Psoas muscle (tissue), 8 donors: ENCODE data around the gene CCDC69. TPM values are rescaled to one million over a fixed set of nuclear protein-coding genes. Genes with fewer than 3 reads are reported as not detected.

Source experiments
- ATAC-seq, 4 donors: fragments of 200-7000 bp; cut with Tn5 transposase; one replicate each; pipeline ENCODE4 v1.9.1; 2020; ENCODE audit warnings: moderate library complexity in 3 of 4, mild to moderate bottlenecking in 2 of 4
- DNase-seq, 2 donors: peaks; one replicate each; pipeline ENCODE4 v3.0.0-alpha.2; 2020
- H3K27ac ChIP-seq: fragments of 200-600 bp; one replicate; pipeline ENCODE4 v1.8.0; 2022
- H3K27me3 ChIP-seq, 3 donors: fragments of 200-600 bp in 1 of 3; one replicate each; pipeline versions ENCODE4 v1.6.1 to v1.8.0; 2013 to 2022; ENCODE audit warnings: low read length in 2 of 3, mild to moderate bottlenecking in 2 of 3, moderate library complexity in 1 of 3; ENCODE audit not compliant: insufficient read depth in 3 of 3
- H3K36me3 ChIP-seq, 2 donors: fragments of 200-600 bp in 1 of 2; one replicate each; pipeline versions ENCODE4 v1.6.1 to v1.8.0; 2013 to 2022; ENCODE audit warnings: low read depth in 1 of 2, mild to moderate bottlenecking in 1 of 2, moderate library complexity in 1 of 2; ENCODE audit not compliant: insufficient read depth in 1 of 2
- H3K4me1 ChIP-seq: fragments of 200-600 bp; one replicate; pipeline ENCODE4 v1.8.0; 2022
- H3K4me3 ChIP-seq: fragments of 200-600 bp; one replicate; pipeline ENCODE4 v1.8.0; 2022; ENCODE audit warnings: mild to moderate bottlenecking
- H3K9me3 ChIP-seq: fragments of 200-600 bp; one replicate; pipeline ENCODE4 v1.8.0; 2022
- CTCF ChIP-seq: fragments of 200-600 bp; IDR thresholded peaks from one replicate; pipeline ENCODE4 v1.8.0; 2022; ENCODE audit warnings: antibody characterized with exemption
- WGBS, 3 donors: extraction: QIAGEN DNeasy Blood & Tissue Kit; methylation state at CpG; one replicate each; pipeline versions ENCODE4 v1.1.6 to v1.1.7; 2013; 5-methylcytosine and 5-hydroxymethylcytosine counted together
- intact Hi-C, 2 donors: fragments of 100-400 bp; cut with DNase I; formaldehyde crosslinking; loops; one replicate each; pipeline versions ENCODE4 v1.11.0 to v1.14.2; 2022
- long read RNA-seq, 2 donors: library from polyadenylated mRNA; unstranded; transcript quantifications; one replicate each; pipeline ENCODE4 v2.0.0, GENCODE V29; 2021
- polyA plus RNA-seq, 3 donors: library from polyadenylated mRNA; stranded (reverse); fragments of 200-250 nt; gene quantifications; one replicate each; pipeline ENCODE4 v1.2.3, GENCODE V29; 2013
- total RNA-seq, 4 donors: library from RNA; stranded (reverse); fragmentation: NEBNext Ultra II Directional in 2 of 4; extraction: Animal tissue kit (Norgen Biotek cat#: 25700) in 2 of 4; gene quantifications; one replicate each; pipeline versions ENCODE4 v1.2.1 to v1.2.4, GENCODE V29; 2021 to 2023
- donor health status: healthy with polysubstance abuse.
- donor health status: DM: no; HTN: no; CAD: no; lungs with moderate emphysema.
- donor health status: Bipolar disorder and iron deficiency.
- donor health status: healthy.
- donor health status: DM: yes; HTN: yes; CAD: no.
- donor health status: DM: no; HTN: no; CAD: no.
- donor health status: DM: no; HTN: no; CAD: no.
- donor health status: DM: yes; HTN: yes; CAD: no.

The CCDC69 gene
- 10 to 100 TPM; 58.8 to 96.9 (median 65.9) TPM for total RNA-seq
- 100 to 1,000 TPM in 1 of 3 donors, 10 to 100 TPM in 2; 27.0 to 180 (median 70.7) TPM for polyA plus RNA-seq
- long read RNA-seq, donor 1, transcript CCDC69-201 (9 exons, 3,451 nt) = major isoform, 51 of 68 reads
- long read RNA-seq, donor 1, partial matches to known transcripts = 0 of 68 reads
- long read RNA-seq, donor 1, other reads (novel, unspliced or antisense) = 14 of 68 reads
- long read RNA-seq, donor 2, transcript CCDC69-201 (9 exons, 3,451 nt) = major isoform, 87 of 130 reads
- long read RNA-seq, donor 2, partial matches to known transcripts = 29 of 130 reads
- long read RNA-seq, donor 2, other reads (novel, unspliced or antisense) = 12 of 130 reads

DNA sequence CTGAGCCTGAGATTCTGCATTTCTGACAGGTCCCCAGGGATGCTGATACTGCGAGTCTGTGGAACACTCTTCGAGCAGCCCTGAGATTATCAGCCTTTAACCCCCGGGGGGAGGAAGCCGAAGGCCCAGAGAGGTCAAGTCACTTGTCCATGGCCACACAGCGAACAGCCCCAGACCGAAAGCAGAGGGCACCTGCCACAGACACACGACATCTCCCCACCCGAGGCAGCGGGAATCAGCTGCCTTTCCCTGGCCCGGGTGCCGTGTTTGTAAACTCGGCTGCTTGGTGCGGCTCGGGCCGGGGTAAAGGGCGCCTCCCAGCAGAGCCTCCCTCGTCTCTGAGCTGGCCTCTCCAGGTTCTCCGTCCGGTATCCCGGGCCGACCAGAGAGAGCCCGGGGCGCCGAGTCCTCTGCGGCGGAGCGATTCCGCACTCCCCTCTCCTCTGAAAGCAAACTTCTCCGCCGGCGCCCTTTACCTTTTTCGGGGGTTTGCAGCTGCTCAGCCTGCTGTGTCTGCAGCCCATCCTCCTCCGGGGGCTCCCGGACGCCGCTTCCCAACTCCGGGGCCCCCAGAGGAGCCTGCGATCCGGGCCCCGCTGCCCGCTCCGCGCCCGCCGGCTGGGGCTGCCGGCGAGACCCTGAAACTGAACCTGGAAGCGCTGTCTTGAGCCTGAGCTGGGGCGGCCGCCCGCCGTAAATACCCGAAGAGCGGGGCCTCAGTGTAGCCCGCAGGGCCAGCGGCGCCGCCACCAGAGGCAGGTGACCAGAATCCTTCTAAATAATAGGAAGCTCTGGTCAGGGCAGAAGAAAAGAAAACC, at the start of gene CCDC69:
Gene CCDC69 (minus strand): TSS at position 646 of the 818 bp plus-strand sequence. CDS start 122 bp downstream, at position 524.
- 0 to 1% (median 1%) methylated on average over 49 to 58 of the region's 58 CpGs for WGBS, 3 donors
- peak; percentile 81 to 89 for DNase-seq
- peak; percentile 80 to 84 (median 82) for ATAC-seq
- peaks cover 38% of the 10 kb centered on the region for H3K4me1 ChIP-seq
- intact Hi-C loops = no loop called here
- no peaks in the 10 kb centered on the region for H3K9me3 ChIP-seq
- H3K4me3 ChIP-seq = peak within 1 kb of the TSS; percentile 82
- TF ChIP-seq CTCF = peak; percentile 26
- no peaks in the 10 kb centered on the region for H3K36me3 ChIP-seq
- H3K27ac ChIP-seq = peak within 1 kb of the TSS; percentile 88
- H3K27me3 ChIP-seq = no peaks in the 10 kb centered on the region

DNA sequence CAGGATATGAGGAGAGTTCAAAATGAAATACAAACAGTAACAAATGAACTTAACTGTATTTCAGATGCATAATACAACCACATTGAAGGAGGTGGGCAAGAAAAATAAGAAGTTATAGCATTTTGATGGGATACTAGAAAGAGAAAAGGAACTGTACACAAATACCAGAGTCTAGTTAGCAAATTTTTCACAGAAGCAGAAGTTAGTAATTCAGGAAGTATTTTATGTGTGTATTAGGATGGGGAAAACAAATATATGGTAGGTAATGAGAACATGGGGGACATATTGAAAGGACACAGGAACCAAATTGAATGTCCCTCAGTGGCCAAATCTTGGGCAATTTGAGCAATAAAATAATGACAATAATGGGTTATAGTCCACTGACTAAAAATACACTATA, 47.4 kb upstream of the CCDC69 start:
- ATAC-seq = no peak
- no peaks in the 10 kb centered on the region for H3K27me3 ChIP-seq
- no peak overlapping the region for H3K27ac ChIP-seq
- no peak overlapping the region for H3K4me3 ChIP-seq
- intact Hi-C loops = no loop called here
- H3K9me3 ChIP-seq = no peaks in the 10 kb centered on the region
- no peak for DNase-seq
- no peak for TF ChIP-seq CTCF
- no peaks in the 10 kb centered on the region for H3K4me1 ChIP-seq
- peaks cover 3 to 34% of the 10 kb centered on the region in 2 donors for H3K36me3 ChIP-seq

DNA sequence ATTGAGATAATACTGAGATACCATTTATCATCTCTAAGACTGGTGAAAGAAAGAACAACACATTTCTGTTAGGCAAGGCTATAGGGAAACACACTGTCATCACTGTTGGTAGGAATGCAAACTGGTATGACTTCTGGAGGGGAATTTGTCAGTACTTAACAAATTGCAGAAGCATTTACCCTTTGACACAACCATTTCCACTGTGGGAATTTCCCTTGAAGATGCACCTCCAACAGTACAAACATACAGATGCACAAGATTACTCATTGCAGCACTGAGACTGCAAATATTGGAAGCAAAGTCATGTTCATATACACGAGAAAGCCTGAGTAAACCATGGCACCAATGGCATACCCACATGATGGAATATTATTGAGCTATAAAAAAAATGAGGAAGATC, 46.7 kb upstream of the CCDC69 start:
- Histone ChIP-seq H3K27ac (no peak overlapping the region), H3K36me3 (peaks cover 3 to 38% of the 10 kb centered on the region in 2 donors)

GRCh38 chr5:151267491-151268260, 43.8 kb upstream of the CCDC69 start:
- no peak overlapping the region for H3K27ac ChIP-seq
- intact Hi-C loops = no loop called here
- WGBS, 3 donors = 87 to 89% (median 87%) methylated on average over 11 of the region's 11 CpGs
- H3K4me1 ChIP-seq = peaks cover 1% of the 10 kb centered on the region
- no peaks in the 10 kb centered on the region for H3K27me3 ChIP-seq
- H3K9me3 ChIP-seq = no peaks in the 10 kb centered on the region
- peaks cover 3 to 44% of the 10 kb centered on the region in 2 donors for H3K36me3 ChIP-seq
- no peak overlapping the region for H3K4me3 ChIP-seq
- TF ChIP-seq CTCF = no peak
- no peak for ATAC-seq
- no peak for DNase-seq

More for the DNA sequence above, 46.7 kb upstream of the CCDC69 start:
- TF ChIP-seq CTCF = no peak
- DNase-seq (no peak), ATAC-seq (no peak)
- Histone ChIP-seq H3K4me1 (no peaks in the 10 kb centered on the region), H3K9me3 (no peaks in the 10 kb centered on the region), H3K4me3 (no peak overlapping the region), H3K27me3 (no peaks in the 10 kb centered on the region)
- WGBS, 3 donors = 74 to 81% (median 76%) methylated on average over 1 of the region's 1 CpG
- intact Hi-C loops = no loop called here
